ENCODE measurements around the gene ITGA7.

DNA sequence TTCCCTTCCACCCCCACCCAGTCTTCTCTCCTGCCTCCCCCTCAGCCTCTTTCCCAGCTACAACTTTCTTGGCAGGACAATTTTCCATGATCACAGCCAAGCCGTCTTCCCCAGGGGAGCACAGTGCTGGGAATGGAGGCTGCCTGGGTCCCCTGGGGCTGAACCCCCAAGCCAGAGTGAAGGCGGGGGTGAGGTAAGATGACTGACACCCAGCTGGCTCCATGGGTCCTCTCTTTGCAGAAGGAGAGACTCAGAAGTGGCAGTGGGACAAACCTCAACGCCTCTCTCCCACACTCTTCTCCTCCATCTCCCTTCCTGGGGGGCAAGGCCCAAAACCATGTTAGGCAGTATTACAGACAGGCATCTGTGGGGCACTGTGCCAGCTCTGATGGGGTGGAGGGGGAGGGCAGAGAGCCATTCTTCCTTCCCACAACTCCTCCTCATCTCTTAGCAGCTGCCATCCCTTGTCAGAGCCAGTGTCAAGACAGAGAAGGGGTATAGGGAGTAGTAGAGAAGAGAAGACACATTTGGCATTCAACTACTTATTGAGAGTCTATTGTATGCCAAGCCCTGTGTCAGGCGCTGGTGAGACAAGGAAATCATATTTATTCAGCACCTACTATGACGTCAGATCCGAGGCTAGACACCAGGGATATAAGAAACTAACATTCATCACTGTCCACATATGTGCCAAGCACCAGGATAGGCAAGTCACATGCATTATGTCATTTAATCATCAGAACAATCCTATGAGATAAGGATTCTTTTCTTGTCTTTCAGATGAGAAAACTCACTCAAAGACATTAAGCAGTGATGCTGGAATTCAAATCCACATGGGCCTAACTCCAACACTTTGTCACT, 3.6 kb downstream of the ITGA7 start:
- no peak for TF ChIP-seq POLR2A (IDR thresholded peaks at IDR 0.05)
- TF ChIP-seq, protein P1, sequence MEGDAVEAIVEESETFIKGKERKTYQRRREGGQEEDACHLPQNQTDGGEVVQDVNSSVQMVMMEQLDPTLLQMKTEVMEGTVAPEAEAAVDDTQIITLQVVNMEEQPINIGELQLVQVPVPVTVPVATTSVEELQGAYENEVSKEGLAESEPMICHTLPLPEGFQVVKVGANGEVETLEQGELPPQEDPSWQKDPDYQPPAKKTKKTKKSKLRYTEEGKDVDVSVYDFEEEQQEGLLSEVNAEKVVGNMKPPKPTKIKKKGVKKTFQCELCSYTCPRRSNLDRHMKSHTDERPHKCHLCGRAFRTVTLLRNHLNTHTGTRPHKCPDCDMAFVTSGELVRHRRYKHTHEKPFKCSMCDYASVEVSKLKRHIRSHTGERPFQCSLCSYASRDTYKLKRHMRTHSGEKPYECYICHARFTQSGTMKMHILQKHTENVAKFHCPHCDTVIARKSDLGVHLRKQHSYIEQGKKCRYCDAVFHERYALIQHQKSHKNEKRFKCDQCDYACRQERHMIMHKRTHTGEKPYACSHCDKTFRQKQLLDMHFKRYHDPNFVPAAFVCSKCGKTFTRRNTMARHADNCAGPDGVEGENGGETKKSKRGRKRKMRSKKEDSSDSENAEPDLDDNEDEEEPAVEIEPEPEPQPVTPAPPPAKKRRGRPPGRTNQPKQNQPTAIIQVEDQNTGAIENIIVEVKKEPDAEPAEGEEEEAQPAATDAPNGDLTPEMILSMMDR (IDR thresholded peaks at IDR 0.05) = no peak
